K562 (cell line): ENCODE results near the gene CUTC. TPM values are rescaled to one million over a fixed set of nuclear protein-coding genes. Genes with fewer than 3 reads are reported as not detected.
"Not testable (repeated sequence)": the region's sequence is repeated elsewhere in the genome, so short reads cannot be mapped to it uniquely, and the experiment has no call there.

Experiments
- ATAC-seq: fragments of 200-7000 bp; cut with Tn5 transposase; 3 replicates; pipeline ENCODE4 v1.9.1; 2020; ENCODE audit warnings: moderate library complexity
- BruUV-seq: library from RNA; stranded (reverse); fragments of 400-500 nt; replicated peaks from 2 replicates; lab custom pipeline; 2021; lab: Mats Ljungman, UMichigan
- CTCF ChIA-PET: fragments of 300-600 bp; formaldehyde crosslinking; extraction: SDS; loops from one replicate; lab custom pipeline; 2021; ENCODE audit warnings: low intra/inter-chr PET ratio; lab: Yijun Ruan, JAX
- POLR2A ChIA-PET: fragments of 300-600, 350-650 bp; sonication (Branson Sonifier 250); formaldehyde crosslinking; extraction: SDS; loops from one replicate; lab custom pipeline; 2021; ENCODE audit warnings: antibody characterized with exemption, inconsistent platforms; lab: Yijun Ruan, JAX
- DNase-seq, 4 experiments: peaks; one replicate each; pipeline versions ENCODE4 v3.0.0 to v3.0.0-alpha.2; 2011 to 2018; ENCODE audit warnings: low spot score in 3 of 4, mixed read lengths in 3 of 4; ENCODE audit errors: extremely low read depth in 1 of 4
- FAIRE-seq: peaks from 2 replicates; lab custom pipeline; 2011; peaks lifted over from hg19 to GRCh38; lab: Jason Lieb, UNC
- H2AFZ ChIP-seq: 2 replicates; pipeline ENCODE4 v1.6.0; 2011; ENCODE audit warnings: low read depth, low read length, control low read depth, inconsistent platforms
- H3K27ac ChIP-seq: fragments of 200-600 bp; 3 replicates; pipeline ENCODE4 v1.8.0; 2011; ENCODE audit warnings: low read depth, mild to moderate bottlenecking, control low read depth, inconsistent platforms, low read length, moderate library complexity, mixed read lengths; ENCODE audit errors: extremely low read depth
- H3K27me3 ChIP-seq, 2 experiments: fragments of 300-600 bp in 1 of 2; 2 replicates in 1 of 2; 3 replicates in 1 of 2; pipeline versions ENCODE4 v1.6.0 to v1.8.0; 2011; ENCODE audit warnings: inconsistent platforms in 2 of 2, low read length in 2 of 2, mild to moderate bottlenecking in 1 of 2, mixed read lengths in 1 of 2, moderate library complexity in 1 of 2; ENCODE audit not compliant: control insufficient read depth in 2 of 2, insufficient read depth in 2 of 2
- H3K36me3 ChIP-seq: fragments of 300-600 bp; 3 replicates; pipeline ENCODE4 v1.8.0; 2011; ENCODE audit warnings: mild to moderate bottlenecking, low read length, inconsistent platforms; ENCODE audit not compliant: control insufficient read depth, insufficient read depth
- H3K4me1 ChIP-seq, 2 experiments: fragments of 200-600 bp in 1 of 2; replicated peaks in 1 of 2; 2 replicates in 1 of 2; 3 replicates in 1 of 2; pipeline versions ENCODE4 v1.5.1 to v1.8.0; 2011; ENCODE audit warnings: inconsistent platforms in 2 of 2, low read length in 2 of 2, mild to moderate bottlenecking in 1 of 2, mixed read lengths in 1 of 2, moderate library complexity in 1 of 2; ENCODE audit not compliant: control insufficient read depth in 2 of 2, insufficient read depth in 2 of 2
- H3K4me2 ChIP-seq: 2 replicates; pipeline ENCODE4 v1.6.1; 2011; ENCODE audit warnings: low read length, control low read depth, inconsistent platforms, mixed read lengths; ENCODE audit not compliant: insufficient read depth
- H3K4me3 ChIP-seq: fragments of 200-600 bp; sonication (generic), shearing (Covaris generic); 2 replicates; pipeline ENCODE4 v1.5.1; 2016; ENCODE audit warnings: control low read depth, inconsistent platforms
- H3K79me2 ChIP-seq: fragments of 200-600 bp; 3 replicates; pipeline ENCODE4 v1.8.0; 2011; ENCODE audit warnings: low read length, inconsistent platforms; ENCODE audit not compliant: control insufficient read depth, insufficient read depth
- H3K9ac ChIP-seq, 2 experiments: 2 replicates each; pipeline versions ENCODE4 v1.6.0 to v1.6.1; 2011; ENCODE audit warnings: low read depth in 2 of 2, low read length in 2 of 2, control low read depth in 1 of 2, inconsistent platforms in 1 of 2, mild to moderate bottlenecking in 1 of 2, mixed read lengths in 1 of 2; ENCODE audit not compliant: insufficient read depth in 1 of 2
- H3K9me1 ChIP-seq: one replicate; pipeline ENCODE4 v1.6.0; 2011; ENCODE audit warnings: inconsistent platforms, mild to moderate bottlenecking, low read length, moderate library complexity; ENCODE audit not compliant: control insufficient read depth, insufficient read depth
- H3K9me3 ChIP-seq: replicated peaks from 2 replicates; pipeline ENCODE4 v1.5.1; 2011; ENCODE audit warnings: low read depth, low read length, inconsistent platforms; ENCODE audit not compliant: control insufficient read depth, insufficient read depth
- H4K20me1 ChIP-seq: replicated peaks from 2 replicates; pipeline ENCODE4 v1.6.1; 2011; ENCODE audit warnings: low read length, inconsistent platforms, mixed read lengths; ENCODE audit not compliant: control insufficient read depth, insufficient read depth
- CGGBP1 ChIP-seq: fragments of 250-450 bp; sonication (Bioruptor Pico); IDR thresholded peaks from 2 replicates; pipeline ENCODE4 v1.9.0; 2021; ENCODE audit warnings: mild to moderate bottlenecking
- COPS2 ChIP-seq: fragments of 450-650 bp; conservative IDR thresholded peaks from 2 replicates; pipeline ENCODE4 v1.6.1; 2016; ENCODE audit warnings: mild to moderate bottlenecking, moderate library complexity
- MXI1 ChIP-seq: IDR thresholded peaks from 2 replicates; pipeline ENCODE4 v1.6.1; 2011; ENCODE audit warnings: low read depth, mild to moderate bottlenecking, improper control_type of control experiment, low read length
- RBM39 ChIP-seq: fragments of 200-400 bp; formaldehyde crosslinking; optimal IDR thresholded peaks from 2 replicates; pipeline ENCODE3; 2018; ENCODE audit warnings: low read depth, low read length
- SMARCB1 ChIP-seq: IDR thresholded peaks from 2 replicates; pipeline ENCODE4 v1.6.1; 2011; ENCODE audit warnings: improper control_type of control experiment, low read depth; ENCODE audit not compliant: insufficient read length
- ZNF589 ChIP-seq: fragments of 200-800 bp; sonication (Bioruptor generic); IDR thresholded peaks from 2 replicates; pipeline ENCODE4 v1.6.1; 2016; ENCODE audit warnings: low read depth, missing genetic modification characterization, missing compliant biosample characterization
- WGBS: fragments of 100-300 bp; shearing (Covaris generic); methylation state at CpG from one replicate; pipeline ENCODE4 v1.1.6; 2016; ENCODE audit warnings: low coverage, mixed read lengths; ENCODE audit not compliant: insufficient coverage; ENCODE audit errors: missing lambda C conversion rate; 5-methylcytosine and 5-hydroxymethylcytosine counted together
- in situ Hi-C: fragments of 300-500 bp; cut with MboI; formaldehyde crosslinking; loops from 4 replicates; pipeline ENCODE4 v1.15.0; 2018; ENCODE audit warnings: inconsistent platforms, mixed read lengths
- intact Hi-C: fragments of 100-400 bp; cut with micrococcal nuclease; formaldehyde crosslinking; loops from 2 replicates; pipeline ENCODE4 v1.14.2; 2022
- polyA plus RNA-seq, 8 experiments: library from polyadenylated mRNA; depleted of rRNA in 4 of 8; stranded (reverse) in 5 of 8; unstranded in 3 of 8; fragments of >200 nt; fragmentation: Nextera tagmentation in 2 of 8; fragmentation: Illumina TruSeq in 1 of 8; extraction: Ambion mirVana in 2 of 8; extraction: Trizol in 1 of 8; gene quantifications; 2 replicates each; pipeline versions ENCODE4 v1.2.1 to v1.2.3, GENCODE V29; 2011 to 2014; ENCODE audit warnings: inconsistent platforms in 1 of 8, missing spikeins in 1 of 8
- total RNA-seq, 7 experiments: library from RNA; depleted of rRNA in 6 of 7; stranded (reverse); fragments of >200 nt in 6 of 7; fragmentation: Illumina TruSeq in 2 of 7; extraction: Trizol in 2 of 7; gene quantifications; 2 replicates each; pipeline versions ENCODE4 v1.2.1 to v1.2.3, GENCODE V29; 2011 to 2021; ENCODE audit warnings: low replicate concordance in 1 of 7

Gene CUTC
- total and polyA plus RNA-seq, 9 of the 15 experiments (the other 6 are each of a cell fraction or from before 2014, with no cell fraction given) = 18.6 to 69.3 (median 32.3) TPM

GRCh38 chr10:99743841-99744240 lies 11.8 kb downstream of the CUTC start (continued):
- TF ChIP-seq SMARCB1 (no peak), COPS2 (no peak), MXI1 (no peak), ZNF589 (CRISPR knock-in tag) (no peak), CGGBP1 (CRISPR knock-in tag) (no peak), RBM39 (no peak)

- CTCF ChIA-PET, H3K27ac ChIP-seq: not testable (repeated sequence)
- peaks cover 75% of the 10 kb centered on the region for H3K36me3 ChIP-seq
Observed at GRCh38 chr10:99746166-99746565, 14.1 kb downstream of the CUTC start.

More at GRCh38 chr10:99746166-99746565, 14.1 kb downstream of the CUTC start:
- H3K4me1 ChIP-seq, in situ Hi-C loops, H3K4me2 ChIP-seq, FAIRE-seq, H3K27me3 ChIP-seq, H3K9me3 ChIP-seq, H3K79me2 ChIP-seq, H2AFZ ChIP-seq, intact Hi-C loops, ATAC-seq, H3K4me3 ChIP-seq, BruUV-seq, POLR2A ChIA-PET, H3K9me1 ChIP-seq, DNase-seq, H4K20me1 ChIP-seq, H3K9ac ChIP-seq: not testable (repeated sequence)
- WGBS = 89% methylated on average over 2 of the region's 2 CpGs
